ENCODE results near the gene ZSWIM8.

Gene ZSWIM8

GRCh38 chr10:73828161-73828560 is 42.8 kb downstream of the ZSWIM8 start:
- TF ChIP-seq FOXP2 (optimal IDR thresholded peaks at IDR 0.05; ENCODE audit: borderline replicate concordance, extremely low read depth, extremely low read length, insufficient read depth): no peak
- TF ChIP-seq POLR2AphosphoS5 (IDR thresholded peaks at IDR 0.05; ENCODE audit: low read depth, low read length): no peak
- TF ChIP-seq, protein P1, sequence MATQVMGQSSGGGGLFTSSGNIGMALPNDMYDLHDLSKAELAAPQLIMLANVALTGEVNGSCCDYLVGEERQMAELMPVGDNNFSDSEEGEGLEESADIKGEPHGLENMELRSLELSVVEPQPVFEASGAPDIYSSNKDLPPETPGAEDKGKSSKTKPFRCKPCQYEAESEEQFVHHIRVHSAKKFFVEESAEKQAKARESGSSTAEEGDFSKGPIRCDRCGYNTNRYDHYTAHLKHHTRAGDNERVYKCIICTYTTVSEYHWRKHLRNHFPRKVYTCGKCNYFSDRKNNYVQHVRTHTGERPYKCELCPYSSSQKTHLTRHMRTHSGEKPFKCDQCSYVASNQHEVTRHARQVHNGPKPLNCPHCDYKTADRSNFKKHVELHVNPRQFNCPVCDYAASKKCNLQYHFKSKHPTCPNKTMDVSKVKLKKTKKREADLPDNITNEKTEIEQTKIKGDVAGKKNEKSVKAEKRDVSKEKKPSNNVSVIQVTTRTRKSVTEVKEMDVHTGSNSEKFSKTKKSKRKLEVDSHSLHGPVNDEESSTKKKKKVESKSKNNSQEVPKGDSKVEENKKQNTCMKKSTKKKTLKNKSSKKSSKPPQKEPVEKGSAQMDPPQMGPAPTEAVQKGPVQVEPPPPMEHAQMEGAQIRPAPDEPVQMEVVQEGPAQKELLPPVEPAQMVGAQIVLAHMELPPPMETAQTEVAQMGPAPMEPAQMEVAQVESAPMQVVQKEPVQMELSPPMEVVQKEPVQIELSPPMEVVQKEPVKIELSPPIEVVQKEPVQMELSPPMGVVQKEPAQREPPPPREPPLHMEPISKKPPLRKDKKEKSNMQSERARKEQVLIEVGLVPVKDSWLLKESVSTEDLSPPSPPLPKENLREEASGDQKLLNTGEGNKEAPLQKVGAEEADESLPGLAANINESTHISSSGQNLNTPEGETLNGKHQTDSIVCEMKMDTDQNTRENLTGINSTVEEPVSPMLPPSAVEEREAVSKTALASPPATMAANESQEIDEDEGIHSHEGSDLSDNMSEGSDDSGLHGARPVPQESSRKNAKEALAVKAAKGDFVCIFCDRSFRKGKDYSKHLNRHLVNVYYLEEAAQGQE (IDR thresholded peaks at IDR 0.05; ENCODE audit: insufficient read depth in 1 of 2, low read depth in 2 of 2, low read length in 2 of 2): no peak
- no peak for TF ChIP-seq TAF1 (IDR thresholded peaks at IDR 0.05; ENCODE audit: borderline replicate concordance, insufficient read depth, low read length)
- TF ChIP-seq SIN3A (IDR thresholded peaks at IDR 0.05; ENCODE audit: borderline replicate concordance, insufficient read depth, low read length): no peak

- TF ChIP-seq, protein P1 (IDR thresholded peaks at IDR 0.05; ENCODE audit: insufficient read depth in 1 of 2, low read depth in 2 of 2, low read length in 2 of 2): no peak
- no peak for TF ChIP-seq POLR2AphosphoS5 (IDR thresholded peaks at IDR 0.05; ENCODE audit: low read depth, low read length)
- no peak for TF ChIP-seq TAF1 (IDR thresholded peaks at IDR 0.05; ENCODE audit: borderline replicate concordance, insufficient read depth, low read length)
- no peak for TF ChIP-seq FOXP2 (optimal IDR thresholded peaks at IDR 0.05; ENCODE audit: borderline replicate concordance, extremely low read depth, extremely low read length, insufficient read depth)
- no peak for TF ChIP-seq SIN3A (IDR thresholded peaks at IDR 0.05; ENCODE audit: borderline replicate concordance, insufficient read depth, low read length)
These were observed 51.1 kb downstream of the ZSWIM8 start for GRCh38 chr10:73836427-73836980.

- TF ChIP-seq, protein P1 (IDR thresholded peaks at IDR 0.05; ENCODE audit: insufficient read depth in 1 of 2, low read depth in 2 of 2, low read length in 2 of 2): no peak
- TF ChIP-seq TAF1 (IDR thresholded peaks at IDR 0.05; ENCODE audit: borderline replicate concordance, insufficient read depth, low read length) (no peak), POLR2AphosphoS5 (IDR thresholded peaks at IDR 0.05; ENCODE audit: low read depth, low read length) (no peak), FOXP2 (optimal IDR thresholded peaks at IDR 0.05; ENCODE audit: borderline replicate concordance, extremely low read depth, extremely low read length, insufficient read depth) (no peak), SIN3A (IDR thresholded peaks at IDR 0.05; ENCODE audit: borderline replicate concordance, insufficient read depth, low read length) (no peak)
These were observed 51.7 kb downstream of the ZSWIM8 start for GRCh38 chr10:73837072-73837471.

GRCh38 chr10:73838008-73838567 is 52.7 kb downstream of the ZSWIM8 start:
- TF ChIP-seq POLR2AphosphoS5 (IDR thresholded peaks at IDR 0.05; ENCODE audit: low read depth, low read length) (no peak), TAF1 (IDR thresholded peaks at IDR 0.05; ENCODE audit: borderline replicate concordance, insufficient read depth, low read length) (no peak), SIN3A (IDR thresholded peaks at IDR 0.05; ENCODE audit: borderline replicate concordance, insufficient read depth, low read length) (no peak), FOXP2 (optimal IDR thresholded peaks at IDR 0.05; ENCODE audit: borderline replicate concordance, extremely low read depth, extremely low read length, insufficient read depth) (no peak)
- TF ChIP-seq, protein P1 (IDR thresholded peaks at IDR 0.05; ENCODE audit: insufficient read depth in 1 of 2, low read depth in 2 of 2, low read length in 2 of 2): no peak

Measured in PFSK-1 (cell line).